ENCODE measurements around the gene IL3RA.

DNA sequence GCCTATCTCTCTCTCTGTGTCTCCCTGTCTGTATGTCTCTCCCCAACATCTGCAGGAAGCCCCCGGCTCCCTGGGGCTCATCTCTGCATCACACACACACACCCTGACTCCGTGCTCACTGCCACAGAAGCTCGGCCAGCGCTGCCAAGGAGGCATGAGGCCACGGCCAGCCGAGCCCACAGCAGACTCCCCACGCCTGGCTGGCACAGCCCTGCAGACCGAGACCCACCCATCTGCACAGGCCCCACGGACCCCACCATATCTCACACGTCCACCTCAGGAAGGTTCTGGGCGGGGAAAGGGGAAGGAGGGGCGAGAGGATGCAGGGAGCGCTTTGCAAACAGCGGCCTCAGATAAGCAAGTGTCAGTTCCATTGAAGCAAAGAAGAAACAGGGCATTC lies 83.8 kb downstream of the IL3RA start:
- TF ChIP-seq, protein P1, sequence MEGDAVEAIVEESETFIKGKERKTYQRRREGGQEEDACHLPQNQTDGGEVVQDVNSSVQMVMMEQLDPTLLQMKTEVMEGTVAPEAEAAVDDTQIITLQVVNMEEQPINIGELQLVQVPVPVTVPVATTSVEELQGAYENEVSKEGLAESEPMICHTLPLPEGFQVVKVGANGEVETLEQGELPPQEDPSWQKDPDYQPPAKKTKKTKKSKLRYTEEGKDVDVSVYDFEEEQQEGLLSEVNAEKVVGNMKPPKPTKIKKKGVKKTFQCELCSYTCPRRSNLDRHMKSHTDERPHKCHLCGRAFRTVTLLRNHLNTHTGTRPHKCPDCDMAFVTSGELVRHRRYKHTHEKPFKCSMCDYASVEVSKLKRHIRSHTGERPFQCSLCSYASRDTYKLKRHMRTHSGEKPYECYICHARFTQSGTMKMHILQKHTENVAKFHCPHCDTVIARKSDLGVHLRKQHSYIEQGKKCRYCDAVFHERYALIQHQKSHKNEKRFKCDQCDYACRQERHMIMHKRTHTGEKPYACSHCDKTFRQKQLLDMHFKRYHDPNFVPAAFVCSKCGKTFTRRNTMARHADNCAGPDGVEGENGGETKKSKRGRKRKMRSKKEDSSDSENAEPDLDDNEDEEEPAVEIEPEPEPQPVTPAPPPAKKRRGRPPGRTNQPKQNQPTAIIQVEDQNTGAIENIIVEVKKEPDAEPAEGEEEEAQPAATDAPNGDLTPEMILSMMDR (IDR thresholded peaks at IDR 0.05; ENCODE audit: low read depth, low read length, missing input control): no peak
- TF ChIP-seq JUND (IDR thresholded peaks at IDR 0.05) (no peak), HNF4A (conservative IDR thresholded peaks at IDR 0.05) (no peak), RAD21 (IDR thresholded peaks at IDR 0.05) (no peak), SP1 (IDR thresholded peaks at IDR 0.05) (no peak)
- TF ChIP-seq, protein P2, sequence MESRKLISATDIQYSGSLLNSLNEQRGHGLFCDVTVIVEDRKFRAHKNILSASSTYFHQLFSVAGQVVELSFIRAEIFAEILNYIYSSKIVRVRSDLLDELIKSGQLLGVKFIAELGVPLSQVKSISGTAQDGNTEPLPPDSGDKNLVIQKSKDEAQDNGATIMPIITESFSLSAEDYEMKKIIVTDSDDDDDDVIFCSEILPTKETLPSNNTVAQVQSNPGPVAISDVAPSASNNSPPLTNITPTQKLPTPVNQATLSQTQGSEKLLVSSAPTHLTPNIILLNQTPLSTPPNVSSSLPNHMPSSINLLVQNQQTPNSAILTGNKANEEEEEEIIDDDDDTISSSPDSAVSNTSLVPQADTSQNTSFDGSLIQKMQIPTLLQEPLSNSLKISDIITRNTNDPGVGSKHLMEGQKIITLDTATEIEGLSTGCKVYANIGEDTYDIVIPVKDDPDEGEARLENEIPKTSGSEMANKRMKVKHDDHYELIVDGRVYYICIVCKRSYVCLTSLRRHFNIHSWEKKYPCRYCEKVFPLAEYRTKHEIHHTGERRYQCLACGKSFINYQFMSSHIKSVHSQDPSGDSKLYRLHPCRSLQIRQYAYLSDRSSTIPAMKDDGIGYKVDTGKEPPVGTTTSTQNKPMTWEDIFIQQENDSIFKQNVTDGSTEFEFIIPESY (IDR thresholded peaks at IDR 0.05): no peak
